Peyer's patch (tissue), 4 donors: Measurements from ENCODE around the gene C1orf74. TPM values are rescaled to one million over a fixed set of nuclear protein-coding genes. Genes with fewer than 3 reads are reported as not detected.

ENCODE experiments used
- DNase-seq, 3 donors: peaks; one replicate each; pipeline ENCODE4 v3.0.0-alpha.2; 2017 to 2019
- H3K27ac ChIP-seq, 4 donors: fragments of 200-600 bp; sonication (generic); one replicate each; pipeline ENCODE4 v1.5.1; 2016 to 2019
- H3K27me3 ChIP-seq, 2 donors: fragments of 200-600 bp; sonication (generic); one replicate each; pipeline ENCODE4 v1.5.1; 2019
- H3K36me3 ChIP-seq, 3 donors: fragments of 200-600 bp; sonication (generic); one replicate each; pipeline ENCODE4 v1.5.1; 2016 to 2019
- H3K4me1 ChIP-seq, 4 donors: fragments of 200-600 bp; sonication (generic); one replicate each; pipeline ENCODE4 v1.5.1; 2016 to 2019
- H3K4me3 ChIP-seq, 4 donors: fragments of 200-600 bp; sonication (generic); 1 replicate in 3 of 4; 2 replicates in 1 of 4; pipeline ENCODE4 v1.5.1; 2016 to 2019; ENCODE audit warnings: mild to moderate bottlenecking in 1 of 4
- H3K9me3 ChIP-seq, 4 donors: fragments of 200-600 bp; sonication (generic); one replicate each; pipeline ENCODE4 v1.5.1; 2016 to 2019; ENCODE audit warnings: mild to moderate bottlenecking in 1 of 4
- POLR2A ChIP-seq, 2 donors: fragments of 450-650 bp; IDR thresholded peaks; one replicate each; pipeline ENCODE4 v1.5.1; 2017; ENCODE audit warnings: antibody characterized with exemption in 2 of 2, mild to moderate bottlenecking in 2 of 2, moderate library complexity in 2 of 2
- total RNA-seq, 4 donors: library from RNA; depleted of rRNA; stranded (reverse); fragments of >200 nt; gene quantifications; one replicate each; pipeline ENCODE4 v1.1.0, GENCODE V29; 2016
- TF ChIP-seq, protein P1 (sequence below), 6 experiments: fragments of 450-650 bp in 4 of 6; fragments of 200-600 bp in 2 of 6; sonication (generic) in 1 of 6; IDR thresholded peaks; one replicate each; pipeline ENCODE4 v1.5.1; 2017 to 2019; ENCODE audit warnings: antibody characterized with exemption in 6 of 6, mild to moderate bottlenecking in 3 of 6, moderate library complexity in 1 of 6

The C1orf74 gene
- total RNA-seq, 4 donors from 2014 or later: 0.83 to 1.9 (median 1.8) TPM

DNA sequence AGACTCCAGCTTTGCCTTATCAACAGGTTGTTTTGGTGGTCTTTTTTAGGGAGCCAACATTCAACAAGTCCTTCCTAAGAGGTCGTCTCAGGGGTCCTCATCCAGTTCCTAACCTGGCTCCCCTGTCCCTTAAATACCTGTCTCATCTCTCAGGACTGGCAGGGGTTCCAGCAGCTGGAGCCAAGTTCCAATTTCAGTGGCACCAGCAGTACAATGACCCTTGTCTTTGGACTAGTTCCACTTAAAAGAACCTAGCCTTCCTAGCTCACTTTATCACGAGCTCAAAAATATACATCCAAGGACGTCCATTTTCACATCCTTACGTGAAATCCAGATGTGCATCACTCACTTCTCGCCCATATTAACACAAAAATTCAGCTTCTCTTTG is 47.2 kb downstream of the C1orf74 start:
- Histone ChIP-seq H3K9me3 (no peaks in the 10 kb centered on the region), H3K27ac (no peak overlapping the region), H3K4me3 (no peak overlapping the region), H3K4me1 (no peaks in the 10 kb centered on the region), H3K27me3 (no peaks in the 10 kb centered on the region), H3K36me3 (no peaks in the 10 kb centered on the region)
- no peak for TF ChIP-seq POLR2A (IDR thresholded peaks at IDR 0.05)
- TF ChIP-seq, protein P1, sequence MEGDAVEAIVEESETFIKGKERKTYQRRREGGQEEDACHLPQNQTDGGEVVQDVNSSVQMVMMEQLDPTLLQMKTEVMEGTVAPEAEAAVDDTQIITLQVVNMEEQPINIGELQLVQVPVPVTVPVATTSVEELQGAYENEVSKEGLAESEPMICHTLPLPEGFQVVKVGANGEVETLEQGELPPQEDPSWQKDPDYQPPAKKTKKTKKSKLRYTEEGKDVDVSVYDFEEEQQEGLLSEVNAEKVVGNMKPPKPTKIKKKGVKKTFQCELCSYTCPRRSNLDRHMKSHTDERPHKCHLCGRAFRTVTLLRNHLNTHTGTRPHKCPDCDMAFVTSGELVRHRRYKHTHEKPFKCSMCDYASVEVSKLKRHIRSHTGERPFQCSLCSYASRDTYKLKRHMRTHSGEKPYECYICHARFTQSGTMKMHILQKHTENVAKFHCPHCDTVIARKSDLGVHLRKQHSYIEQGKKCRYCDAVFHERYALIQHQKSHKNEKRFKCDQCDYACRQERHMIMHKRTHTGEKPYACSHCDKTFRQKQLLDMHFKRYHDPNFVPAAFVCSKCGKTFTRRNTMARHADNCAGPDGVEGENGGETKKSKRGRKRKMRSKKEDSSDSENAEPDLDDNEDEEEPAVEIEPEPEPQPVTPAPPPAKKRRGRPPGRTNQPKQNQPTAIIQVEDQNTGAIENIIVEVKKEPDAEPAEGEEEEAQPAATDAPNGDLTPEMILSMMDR (IDR thresholded peaks at IDR 0.05): no peak
- DNase-seq: no peak

GRCh38 chr1:209736490-209737117 is 47.8 kb downstream of the C1orf74 start:
- no peak overlapping the region for H3K27ac ChIP-seq
- no peak overlapping the region for H3K4me3 ChIP-seq
- H3K27me3 ChIP-seq: no peaks in the 10 kb centered on the region
- H3K36me3 ChIP-seq: no peaks in the 10 kb centered on the region
- no peak for DNase-seq
- TF ChIP-seq, protein P1 (IDR thresholded peaks at IDR 0.05): no peak
- TF ChIP-seq POLR2A (IDR thresholded peaks at IDR 0.05): no peak
- H3K4me1 ChIP-seq: no peaks in the 10 kb centered on the region
- H3K9me3 ChIP-seq: no peaks in the 10 kb centered on the region

DNA sequence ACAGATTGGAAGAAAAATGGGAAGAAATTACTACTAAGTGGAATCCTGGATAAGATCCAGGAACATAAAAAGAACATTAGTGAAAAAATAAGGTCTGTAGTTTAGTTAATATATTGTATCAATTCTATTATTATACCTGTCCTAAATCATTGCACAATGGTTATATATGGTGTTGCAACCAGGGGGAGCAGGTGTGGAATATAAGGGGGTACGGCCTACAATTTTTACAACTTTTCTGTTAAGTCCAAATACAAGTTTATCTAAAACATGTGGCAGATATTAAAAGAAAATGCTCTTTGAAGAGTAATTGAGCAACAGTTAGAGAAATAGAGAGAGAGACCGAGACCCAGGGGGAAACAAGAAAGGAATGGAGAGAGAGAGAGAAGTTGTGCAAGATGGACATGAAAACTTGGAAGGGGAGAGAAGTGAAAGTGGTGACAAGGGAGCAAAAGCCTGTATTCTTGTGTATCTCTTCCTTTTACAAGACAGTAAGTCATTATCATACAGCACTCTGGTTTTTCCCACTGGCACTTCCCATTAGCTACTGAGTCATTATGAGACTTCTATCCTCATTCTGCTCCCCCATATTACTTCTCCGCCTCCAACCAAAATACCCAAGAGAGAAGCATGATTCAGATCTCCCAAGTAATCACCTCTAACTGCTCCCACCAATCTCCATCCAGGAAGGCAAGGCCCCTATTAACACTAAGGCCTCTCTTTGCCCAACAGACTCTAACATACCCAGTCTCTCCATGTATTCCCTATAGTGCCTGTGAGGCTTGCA is 50.8 kb downstream of the C1orf74 start:
- no peaks in the 10 kb centered on the region for H3K27me3 ChIP-seq
- no peak overlapping the region for H3K4me3 ChIP-seq
- no peaks in the 10 kb centered on the region for H3K4me1 ChIP-seq
- no peaks in the 10 kb centered on the region for H3K9me3 ChIP-seq
- TF ChIP-seq, protein P1 (IDR thresholded peaks at IDR 0.05): no peak
- TF ChIP-seq POLR2A (IDR thresholded peaks at IDR 0.05): no peak
- no peaks in the 10 kb centered on the region for H3K36me3 ChIP-seq
- H3K27ac ChIP-seq: no peak overlapping the region
- no peak for DNase-seq

- Histone ChIP-seq H3K4me1 (no peaks in the 10 kb centered on the region), H3K27me3 (no peaks in the 10 kb centered on the region), H3K4me3 (no peak overlapping the region), H3K9me3 (no peaks in the 10 kb centered on the region), H3K36me3 (no peaks in the 10 kb centered on the region), H3K27ac (no peak overlapping the region)
- TF ChIP-seq POLR2A (IDR thresholded peaks at IDR 0.05): no peak
- TF ChIP-seq, protein P1 (IDR thresholded peaks at IDR 0.05): no peak
- no peak for DNase-seq
Observed at GRCh38 chr1:209732725-209733124, 51.6 kb downstream of the C1orf74 start.

DNA sequence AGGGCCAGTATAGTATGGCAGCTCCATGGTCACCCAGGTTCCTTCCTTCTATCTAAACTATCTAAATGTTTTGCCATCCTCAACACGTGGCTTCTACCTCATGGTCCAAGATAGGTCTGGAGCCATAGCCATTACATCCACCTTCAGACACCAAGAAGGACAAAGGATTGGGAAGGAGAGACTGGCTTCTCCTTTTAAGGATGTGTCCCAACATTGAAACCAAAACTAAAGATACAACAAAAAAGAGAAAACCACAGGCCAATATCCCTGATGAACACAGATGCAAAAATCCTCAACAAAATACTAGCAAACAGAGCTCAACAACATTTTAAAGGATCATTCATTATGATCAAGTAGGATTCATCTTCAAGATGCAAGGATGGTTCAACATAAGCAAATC is 54.9 kb downstream of the C1orf74 start:
- no peaks in the 10 kb centered on the region for H3K27me3 ChIP-seq
- H3K4me1 ChIP-seq: no peaks in the 10 kb centered on the region
- H3K4me3 ChIP-seq: no peak overlapping the region
- no peak overlapping the region for H3K27ac ChIP-seq
- H3K9me3 ChIP-seq: no peaks in the 10 kb centered on the region
- TF ChIP-seq, protein P1 (IDR thresholded peaks at IDR 0.05): no peak
- no peak for TF ChIP-seq POLR2A (IDR thresholded peaks at IDR 0.05)
- no peak for DNase-seq
- no peaks in the 10 kb centered on the region for H3K36me3 ChIP-seq

Other genes starting within 250 kb of the C1orf74 start
- gene CAMK1G, start 200.8 kb downstream of the C1orf74 start, total RNA-seq: not detected
- gene LAMB3, start 132.1 kb downstream of the C1orf74 start, total RNA-seq: 100 to 1,000 TPM in 3 of 4 donors, 1 to 10 TPM in 1; 9.1 to 109 (median 104) TPM
- gene G0S2, start 109.1 kb downstream of the C1orf74 start, total RNA-seq: 10 to 100 TPM in 3 of 4 donors, 1 to 10 TPM in 1; 2.3 to 70.4 (median 14.1) TPM
- 1 to 10 TPM in 3 of 4 donors, not detected in 1; 4.2 to 8.6 (median 5.8) TPM for gene HSD11B1, start 79.7 kb downstream of the C1orf74 start, total RNA-seq
- gene TRAF3IP3, start 28.5 kb downstream of the C1orf74 start, total RNA-seq: 100 to 1,000 TPM in 1 of 4 donors, 10 to 100 TPM in 1, 1 to 10 TPM in 2; 7.4 to 102 (median 10.8) TPM
- 10 to 100 TPM in 3 of 4 donors, 1 to 10 TPM in 1; 9.9 to 66.4 (median 52.2) TPM for gene IRF6, start 21.6 kb upstream of the C1orf74 start, total RNA-seq
- 10 to 100 TPM in 1 of 4 donors, 1 to 10 TPM in 3; 3.5 to 14.9 (median 6.3) TPM for gene UTP25, start 43.4 kb upstream of the C1orf74 start, total RNA-seq
- gene SYT14, start 153.7 kb upstream of the C1orf74 start, total RNA-seq: under 1 TPM in 2 of 4 donors, not detected in 2; 0.27 to 0.83 TPM